ENCODE measurements around the gene LRP4.

LRP4 gene

GRCh38 chr11:46890665-46891064, 27.7 kb downstream of the LRP4 start:
- no peak for DNase-seq

- DNase-seq, result peak; percentile 39 to 73
Observed at GRCh38 chr11:46889689-46890475, 28.5 kb downstream of the LRP4 start.

- DNase-seq, result no peak
Observed at GRCh38 chr11:46889251-46889650, 29.1 kb downstream of the LRP4 start.

GRCh38 chr11:46888636-46889035, 29.7 kb downstream of the LRP4 start:
- no peak for DNase-seq

- DNase-seq, result no peak
Observed at GRCh38 chr11:46886211-46886610, 32.1 kb downstream of the LRP4 start.

GRCh38 chr11:46879056-46879585, 39.2 kb downstream of the LRP4 start:
- DNase-seq, result no peak

- DNase-seq, result no peak
Observed at GRCh38 chr11:46877580-46877979, 40.8 kb downstream of the LRP4 start.

GRCh38 chr11:46876471-46876870, 41.9 kb downstream of the LRP4 start:
- DNase-seq, result no peak

GRCh38 chr11:46874586-46874985, 43.8 kb downstream of the LRP4 start:
- DNase-seq, result no peak

GRCh38 chr11:46868912-46869311, 49.4 kb downstream of the LRP4 start:
- DNase-seq, result no peak

- no peak for DNase-seq
Observed at GRCh38 chr11:46865340-46865739, 53.0 kb downstream of the LRP4 start.

- no peak for DNase-seq
Observed at GRCh38 chr11:46860218-46860617, 58.1 kb downstream of the LRP4 start.

- DNase-seq, result no peak
Observed at GRCh38 chr11:46858920-46859546, 59.3 kb downstream of the LRP4 start.

- DNase-seq, result no peak
Observed at GRCh38 chr11:46857666-46858065, 60.7 kb downstream of the LRP4 start.

- DNase-seq, result no peak
Observed at GRCh38 chr11:46856605-46857343, 61.6 kb downstream of the LRP4 start.

- no peak for DNase-seq
Observed at GRCh38 chr11:46855863-46856262, 62.5 kb downstream of the LRP4 start.

GRCh38 chr11:46855167-46855566, 63.2 kb downstream of the LRP4 start:
- no peak for DNase-seq

GRCh38 chr11:46850829-46851380, 67.4 kb downstream of the LRP4 start:
- no peak for DNase-seq

GRCh38 chr11:46849631-46850030, 68.7 kb downstream of the LRP4 start:
- no peak for DNase-seq

GRCh38 chr11:46846510-46846830, 71.9 kb downstream of the LRP4 start:
- DNase-seq, result peak in 1 of 2 experiments; percentile 76

GRCh38 chr11:46845740-46846509, 72.4 kb downstream of the LRP4 start, which contains the start of gene CKAP5:
TSS of gene CKAP5 (minus strand) at chr11:46846280. CDS start at chr11:46821231, 25,049 bp downstream.
- peak; percentile 72 to 87 for DNase-seq

- DNase-seq, result no peak
Observed at GRCh38 chr11:46845440-46845739, 73.0 kb downstream of the LRP4 start.

GRCh38 chr11:46840116-46840515, 78.2 kb downstream of the LRP4 start:
- DNase-seq, result no peak
